Naive thymus-derived CD8-positive, alpha-beta T cell (primary cell): ENCODE data around the gene CARF. TPM values are rescaled to one million over a fixed set of nuclear protein-coding genes. Genes with fewer than 3 reads are reported as not detected.

Source experiments
- ATAC-seq, 2 donors: fragments of 150-1000 bp; cut with Tn5 transposase in 1 of 2; sonication (Bioruptor Pico), chemical (Tn5 transposase) in 1 of 2; 1 replicate in 1 of 2; 2 replicates in 1 of 2; pipeline ENCODE4 v1.10.0; 2021; ENCODE audit warnings: mild to moderate bottlenecking in 2 of 2, moderate library complexity in 2 of 2
- POLR2A ChIA-PET: fragments of 350-600 bp; sonication (Branson Sonifier 250); formaldehyde crosslinking; loops from one replicate; lab custom pipeline; 2021; ENCODE audit warnings: antibody characterized with exemption; lab: Charles Lee
- DNase-seq, 10 donors: peaks; one replicate each; pipeline versions ENCODE4 v3.0.0 to v3.0.0-alpha.2; 2020 to 2022
- H3K27ac Mint-ChIP-seq, 10 donors: one replicate each; pipeline ENCODE4 v1.8.0; 2020 to 2022; ENCODE audit warnings: mild to moderate bottlenecking in 10 of 10, mixed read lengths in 10 of 10, moderate library complexity in 4 of 10, inconsistent platforms in 1 of 10
- H3K27me3 Mint-ChIP-seq, 5 donors: one replicate each; pipeline ENCODE4 v1.8.0; 2021 to 2022; ENCODE audit warnings: mixed read lengths in 5 of 5
- H3K36me3 Mint-ChIP-seq, 3 donors: one replicate each; pipeline ENCODE4 v1.8.0; 2020 to 2022; ENCODE audit warnings: mixed read lengths in 3 of 3, mild to moderate bottlenecking in 2 of 3, inconsistent platforms in 1 of 3
- H3K4me1 Mint-ChIP-seq, 4 donors: one replicate each; pipeline ENCODE4 v1.8.0; 2021 to 2022; ENCODE audit warnings: mixed read lengths in 4 of 4
- H3K4me3 Mint-ChIP-seq, 10 donors: one replicate each; pipeline ENCODE4 v1.8.0; 2020 to 2022; ENCODE audit warnings: mild to moderate bottlenecking in 10 of 10, mixed read lengths in 10 of 10, moderate library complexity in 6 of 10, inconsistent platforms in 1 of 10
- H3K9me3 Mint-ChIP-seq, 9 donors: one replicate each; pipeline ENCODE4 v1.8.0; 2020 to 2022; ENCODE audit warnings: mixed read lengths in 9 of 9, mild to moderate bottlenecking in 3 of 9, inconsistent platforms in 1 of 9, moderate library complexity in 1 of 9
- polyA plus RNA-seq, 3 donors: library from polyadenylated mRNA; unstranded; fragments of 300-500 nt; fragmentation: Illumina TruSeq; gene quantifications; one replicate each; pipeline ENCODE4 v1.2.3, GENCODE V29; 2021
- total RNA-seq, 8 experiments: library from RNA in 2 of 8; stranded (reverse) in 2 of 8; gene quantifications; one replicate each; pipeline ENCODE4 v1.2.3 and lab custom pipeline; 2021 to 2026

The CARF gene
- total and polyA plus RNA-seq, 5 experiments from 2014 or later: 4.1 to 26.5 (median 10.1) TPM

GRCh38 chr2:203030991-203031390 lies 118.9 kb downstream of the CARF start:
- peaks cover 0 to 10% (median 0%) of the 10 kb centered on the region in 4 donors for H3K4me1 Mint-ChIP-seq
- no peaks in the 10 kb centered on the region for H3K27me3 Mint-ChIP-seq
- no peak overlapping the region for H3K27ac Mint-ChIP-seq
- ATAC-seq (no peak), DNase-seq (no peak)
- H3K9me3 Mint-ChIP-seq: peaks cover 0 to 4% (median 0%) of the 10 kb centered on the region in 9 donors
- POLR2A ChIA-PET: no interaction called here
- H3K36me3 Mint-ChIP-seq: peaks cover 0 to 5% (median 3%) of the 10 kb centered on the region in 3 donors
- no peak overlapping the region for H3K4me3 Mint-ChIP-seq

DNA sequence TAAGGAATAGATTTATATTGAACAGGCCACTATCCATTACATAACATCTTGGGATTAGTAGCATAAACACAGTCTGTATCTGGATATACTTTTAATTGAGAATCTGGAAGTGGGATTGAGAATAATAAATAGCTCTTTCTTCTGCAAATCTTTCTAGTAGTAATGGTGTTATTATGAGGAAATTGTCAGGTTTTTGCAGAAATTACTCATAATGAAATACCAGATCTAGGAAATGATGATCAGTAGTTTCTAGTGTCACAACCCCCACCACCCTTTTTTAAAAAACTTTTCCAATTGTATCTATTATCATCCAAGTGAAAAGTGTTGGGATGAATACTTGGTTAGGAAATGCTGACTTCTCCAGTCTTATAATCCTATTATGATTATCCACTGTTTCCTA lies 121.3 kb downstream of the CARF start:
- POLR2A ChIA-PET: no interaction called here
- ATAC-seq (no peak), DNase-seq (no peak)
- Mint-ChIP-seq H3K4me1 (peaks cover 0 to 10% (median 0%) of the 10 kb centered on the region in 4 donors), H3K27me3 (no peaks in the 10 kb centered on the region), H3K4me3 (no peak overlapping the region), H3K27ac (no peak overlapping the region), H3K9me3 (peaks cover 0 to 4% (median 0%) of the 10 kb centered on the region in 9 donors), H3K36me3 (peaks cover 0 to 5% (median 3%) of the 10 kb centered on the region in 3 donors)

DNA sequence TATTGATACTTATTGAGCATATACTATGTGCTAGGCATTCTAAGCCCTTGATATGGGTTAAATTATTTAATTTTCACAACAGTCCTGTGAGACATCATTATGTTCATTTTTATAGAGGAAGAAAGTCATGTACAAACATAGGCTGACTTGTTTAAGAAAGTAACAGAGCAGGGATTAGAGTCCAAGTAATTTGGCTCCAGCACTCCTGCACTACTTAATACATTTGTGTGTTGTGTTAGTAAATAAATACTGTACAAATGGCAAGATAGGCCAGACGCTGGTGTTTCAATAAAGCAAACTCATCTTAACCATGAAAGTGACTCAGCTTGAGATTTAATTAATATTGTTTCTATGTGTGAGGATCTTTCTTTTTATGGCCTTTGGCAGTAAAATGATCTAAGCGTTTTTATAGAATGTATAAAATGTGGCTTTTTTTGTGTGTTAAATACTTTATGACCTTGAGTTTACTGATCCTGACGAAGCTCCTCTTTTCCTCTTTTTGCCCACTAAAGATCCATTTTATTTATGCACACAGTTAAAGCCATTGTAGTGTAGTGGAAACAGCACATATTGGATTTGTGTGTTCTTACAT lies 123.9 kb downstream of the CARF start:
- DNase-seq (no peak), ATAC-seq (no peak)
- H3K27me3 Mint-ChIP-seq: no peaks in the 10 kb centered on the region
- H3K36me3 Mint-ChIP-seq: peaks cover 0 to 18% (median 14%) of the 10 kb centered on the region in 3 donors
- peaks cover 0 to 10% (median 0%) of the 10 kb centered on the region in 4 donors for H3K4me1 Mint-ChIP-seq
- H3K9me3 Mint-ChIP-seq: peaks cover 0 to 4% (median 0%) of the 10 kb centered on the region in 9 donors
- POLR2A ChIA-PET: no interaction called here
- H3K4me3 Mint-ChIP-seq: no peak overlapping the region
- H3K27ac Mint-ChIP-seq: no peak overlapping the region

Other genes starting within 250 kb of the CARF start
- 1 to 10 TPM; 2.8 to 4.7 TPM for gene ICA1L, start 40.5 kb upstream of the CARF start, total RNA-seq
- gene ICA1L, start 40.5 kb upstream of the CARF start, polyA plus RNA-seq: 1 to 10 TPM; 3.5 to 4.1 (median 3.6) TPM
- 10 to 100 TPM; 22.7 to 24.6 TPM for gene WDR12, start 602 bp upstream of the CARF start, total RNA-seq
- gene WDR12, start 602 bp upstream of the CARF start, polyA plus RNA-seq: 10 to 100 TPM; 13.5 to 19.6 (median 16.9) TPM
- 10 to 100 TPM; 15.5 to 18.4 TPM for gene NBEAL1, start 102.6 kb downstream of the CARF start, total RNA-seq
- 1 to 10 TPM; 7.5 to 8.6 (median 8.1) TPM for gene NBEAL1, start 102.6 kb downstream of the CARF start, polyA plus RNA-seq